ENCODE data around the gene KCTD3.

DNA sequence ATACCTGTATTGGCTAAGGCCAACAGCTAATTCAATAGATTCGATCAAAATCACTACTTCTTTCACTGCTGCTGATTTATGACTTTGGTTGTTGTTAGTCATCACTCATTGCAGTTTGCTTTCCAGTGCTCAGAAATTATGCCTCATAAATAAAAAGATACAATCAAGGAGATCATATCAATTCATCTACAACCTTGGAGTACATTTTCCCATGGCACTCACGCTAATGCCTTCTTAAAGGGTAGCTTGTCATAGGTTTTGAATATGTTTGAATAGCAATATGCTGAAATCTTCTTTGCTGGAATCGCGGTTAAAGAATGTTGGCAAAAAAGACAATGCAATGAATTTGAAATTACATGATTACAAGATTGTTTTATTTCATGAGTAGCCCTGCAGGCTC is 89.9 kb downstream of the KCTD3 start:
- TF ChIP-seq, protein P1, sequence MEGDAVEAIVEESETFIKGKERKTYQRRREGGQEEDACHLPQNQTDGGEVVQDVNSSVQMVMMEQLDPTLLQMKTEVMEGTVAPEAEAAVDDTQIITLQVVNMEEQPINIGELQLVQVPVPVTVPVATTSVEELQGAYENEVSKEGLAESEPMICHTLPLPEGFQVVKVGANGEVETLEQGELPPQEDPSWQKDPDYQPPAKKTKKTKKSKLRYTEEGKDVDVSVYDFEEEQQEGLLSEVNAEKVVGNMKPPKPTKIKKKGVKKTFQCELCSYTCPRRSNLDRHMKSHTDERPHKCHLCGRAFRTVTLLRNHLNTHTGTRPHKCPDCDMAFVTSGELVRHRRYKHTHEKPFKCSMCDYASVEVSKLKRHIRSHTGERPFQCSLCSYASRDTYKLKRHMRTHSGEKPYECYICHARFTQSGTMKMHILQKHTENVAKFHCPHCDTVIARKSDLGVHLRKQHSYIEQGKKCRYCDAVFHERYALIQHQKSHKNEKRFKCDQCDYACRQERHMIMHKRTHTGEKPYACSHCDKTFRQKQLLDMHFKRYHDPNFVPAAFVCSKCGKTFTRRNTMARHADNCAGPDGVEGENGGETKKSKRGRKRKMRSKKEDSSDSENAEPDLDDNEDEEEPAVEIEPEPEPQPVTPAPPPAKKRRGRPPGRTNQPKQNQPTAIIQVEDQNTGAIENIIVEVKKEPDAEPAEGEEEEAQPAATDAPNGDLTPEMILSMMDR (conservative IDR thresholded peaks at IDR 0.05), result no peak
- no peak for TF ChIP-seq ZFX (IDR thresholded peaks at IDR 0.05)

Data from C4-2B (cell line).